Fibroblast of lung (primary cell): ENCODE results near the gene LRRFIP1. TPM values are rescaled to one million over a fixed set of nuclear protein-coding genes. Genes with fewer than 3 reads are reported as not detected.

Experiments
- DNase-seq, 2 donors: peaks; one replicate each; pipeline versions ENCODE4 v3.0.0 to v3.0.0-alpha.2; 2010; ENCODE audit warnings: low read depth in 2 of 2
- H2AFZ ChIP-seq: 2 replicates; pipeline ENCODE4 v1.5.1; 2012; ENCODE audit warnings: low read length, control low read depth, inconsistent platforms
- H3K27ac ChIP-seq: 2 replicates; pipeline ENCODE4 v1.5.1; 2011; ENCODE audit warnings: low read length, control low read depth; ENCODE audit not compliant: insufficient read depth
- H3K27me3 ChIP-seq: 2 replicates; pipeline ENCODE4 v1.5.1; 2011; ENCODE audit warnings: mild to moderate bottlenecking, low read length; ENCODE audit not compliant: control insufficient read depth, insufficient read depth
- H3K36me3 ChIP-seq: 2 replicates; pipeline ENCODE4 v1.5.1; 2011; ENCODE audit warnings: low read length; ENCODE audit not compliant: control insufficient read depth, insufficient read depth
- H3K4me1 ChIP-seq: 2 replicates; pipeline ENCODE4 v1.5.1; 2011; ENCODE audit warnings: low read length; ENCODE audit not compliant: control insufficient read depth, insufficient read depth; ENCODE audit errors: extremely low read depth
- H3K4me2 ChIP-seq: 2 replicates; pipeline ENCODE4 v1.5.1; 2011; ENCODE audit warnings: low read length, control low read depth; ENCODE audit not compliant: insufficient read depth; ENCODE audit errors: extremely low read depth
- H3K4me3 ChIP-seq, 4 experiments: fragments of 200-600 bp in 1 of 4; sonication (generic) in 1 of 4; replicated peaks in 1 of 4; 2 replicates each; pipeline ENCODE4 v1.5.1; 2011 to 2016; ENCODE audit warnings: low read length in 4 of 4, low read depth in 3 of 4, mild to moderate bottlenecking in 3 of 4, control low read depth in 2 of 4, inconsistent platforms in 1 of 4, mixed read lengths in 1 of 4; ENCODE audit not compliant: insufficient read depth in 1 of 4; ENCODE audit errors: control extremely low read depth in 1 of 4
- H3K79me2 ChIP-seq: 2 replicates; pipeline ENCODE4 v1.5.1; 2012; ENCODE audit warnings: mild to moderate bottlenecking, low read length, inconsistent platforms; ENCODE audit not compliant: control insufficient read depth, insufficient read depth
- H3K9ac ChIP-seq: 2 replicates; pipeline ENCODE4 v1.5.1; 2011; ENCODE audit warnings: mild to moderate bottlenecking, low read length, control low read depth; ENCODE audit not compliant: insufficient read depth
- H3K9me3 ChIP-seq: 2 replicates; pipeline ENCODE4 v1.5.1; 2012; ENCODE audit warnings: low read depth, low read length; ENCODE audit not compliant: control insufficient read depth, insufficient read depth
- H4K20me1 ChIP-seq: 2 replicates; pipeline ENCODE4 v1.5.1; 2011; ENCODE audit warnings: low read length; ENCODE audit not compliant: control insufficient read depth, insufficient read depth; ENCODE audit errors: extremely low read depth
- CTCF ChIP-seq, 2 donors: IDR thresholded peaks in 1 of 2; conservative IDR thresholded peaks in 1 of 2; 1 replicate in 1 of 2; 2 replicates in 1 of 2; pipeline ENCODE4 v1.5.1; 2011 to 2012; ENCODE audit warnings: low read length in 2 of 2, control low read depth in 1 of 2, inconsistent platforms in 1 of 2, low read depth in 1 of 2, mild to moderate bottlenecking in 1 of 2
- EZH2 ChIP-seq: IDR thresholded peaks from 2 replicates; pipeline ENCODE4 v1.5.1; 2012; ENCODE audit warnings: low read length, control low read depth, mild to moderate bottlenecking; ENCODE audit errors: missing control alignments
- polyA plus RNA-seq, 2 donors: library from polyadenylated mRNA; depleted of rRNA in 1 of 2; stranded (reverse) in 1 of 2; unstranded in 1 of 2; fragments of >200 nt; gene quantifications; 2 replicates each; pipeline ENCODE4 v1.2.1, GENCODE V29; 2011 to 2012; ENCODE audit warnings: missing spikeins in 1 of 2
- total RNA-seq: library from RNA; depleted of rRNA; stranded (reverse); fragments of >200 nt; gene quantifications from 2 replicates; pipeline ENCODE4 v1.2.1, GENCODE V29; 2014

The LRRFIP1 gene
- total and polyA plus RNA-seq, 2 donors (not counting 1 experiment from before 2014, with no cell fraction given), result 58.1 to 113 TPM

- Histone ChIP-seq H3K79me2 (peaks cover 53% of the 10 kb centered on the region), H3K27me3 (no peaks in the 10 kb centered on the region), H3K9ac (no peak overlapping the region), H3K36me3 (peaks cover 6% of the 10 kb centered on the region), H2AFZ (no peak overlapping the region), H3K9me3 (no peaks in the 10 kb centered on the region), H3K4me1 (peaks cover 17% of the 10 kb centered on the region), H3K4me2 (no peak overlapping the region), H3K4me3 (no peak overlapping the region), H3K27ac (no peak overlapping the region), H4K20me1 (no peaks in the 10 kb centered on the region)
- no peak for DNase-seq
- TF ChIP-seq CTCF (conservative IDR thresholded peaks at IDR 0.05 in 1 of 2, IDR thresholded peaks at IDR 0.05 in 1 of 2; ENCODE audit: low read depth in 1 of 2, low read length in 2 of 2), result no peak
- no peak for TF ChIP-seq EZH2
Measured at GRCh38 chr2:237732070-237732469, 104.7 kb downstream of the LRRFIP1 start.

GRCh38 chr2:237732790-237733381 lies 105.5 kb downstream of the LRRFIP1 start:
- DNase-seq, result peak in 1 of 2 donors; percentile 40
- TF ChIP-seq EZH2, result no peak
- no peak for TF ChIP-seq CTCF (conservative IDR thresholded peaks at IDR 0.05 in 1 of 2, IDR thresholded peaks at IDR 0.05 in 1 of 2; ENCODE audit: low read depth in 1 of 2, low read length in 2 of 2)
- Histone ChIP-seq H3K4me3 (no peak overlapping the region), H3K9ac (no peak overlapping the region), H3K4me1 (peaks cover 17% of the 10 kb centered on the region), H3K36me3 (peaks cover 6% of the 10 kb centered on the region), H4K20me1 (no peaks in the 10 kb centered on the region), H3K4me2 (peak overlapping the region; percentile 32), H3K79me2 (peaks cover 50% of the 10 kb centered on the region), H3K27ac (peak overlapping the region; percentile 16), H3K9me3 (no peaks in the 10 kb centered on the region), H3K27me3 (no peaks in the 10 kb centered on the region), H2AFZ (no peak overlapping the region)

GRCh38 chr2:237733677-237734300 lies 106.4 kb downstream of the LRRFIP1 start:
- H3K79me2 ChIP-seq, result peaks cover 47% of the 10 kb centered on the region
- peak overlapping the region; percentile 7 for H3K4me2 ChIP-seq
- H3K27me3 ChIP-seq, result no peaks in the 10 kb centered on the region
- no peak overlapping the region for H3K4me3 ChIP-seq
- H4K20me1 ChIP-seq, result no peaks in the 10 kb centered on the region
- H3K27ac ChIP-seq, result no peak overlapping the region
- peak in 1 of 2 donors; percentile 21 for DNase-seq
- TF ChIP-seq EZH2 (no peak), CTCF (conservative IDR thresholded peaks at IDR 0.05 in 1 of 2, IDR thresholded peaks at IDR 0.05 in 1 of 2; ENCODE audit: low read depth in 1 of 2, low read length in 2 of 2) (no peak)
- no peak overlapping the region for H3K9ac ChIP-seq
- H3K4me1 ChIP-seq, result peaks cover 17% of the 10 kb centered on the region
- H3K36me3 ChIP-seq, result peaks cover 8% of the 10 kb centered on the region
- H2AFZ ChIP-seq, result no peak overlapping the region
- no peaks in the 10 kb centered on the region for H3K9me3 ChIP-seq
